ENCODE measurements around the gene SMPD4. TPM values are rescaled to one million over a fixed set of nuclear protein-coding genes. Genes with fewer than 3 reads are reported as not detected.
"Not testable (repeated sequence)": the region's sequence is repeated elsewhere in the genome, so short reads cannot be mapped to it uniquely, and the experiment has no call there.

Gene SMPD4
- total and polyA plus RNA-seq, 7 donors: 15.7 to 29.8 (median 24.8) TPM

GRCh38 chr2:130185896-130186295, 4.5 kb upstream of the SMPD4 start:
- no peaks in the 10 kb centered on the region for H3K4me1 ChIP-seq
- no peak overlapping the region for H3K27ac ChIP-seq
- H3K36me3 ChIP-seq (ENCODE audit: insufficient read depth in 1 of 2, low read depth in 1 of 2): peaks cover 0 to 15% of the 10 kb centered on the region in 2 donors
- WGBS, 3 donors: 73 to 77% (median 75%) methylated on average over 3 to 4 of the region's 4 CpGs
- H3K9me3 ChIP-seq: no peaks in the 10 kb centered on the region
- no peak for ATAC-seq
- no peaks in the 10 kb centered on the region for H3K27me3 ChIP-seq (ENCODE audit: insufficient read depth in 3 of 3, low read length in 2 of 3)
- no peak for DNase-seq
- intact Hi-C loops (cut with DNase I): no loop called here
- no peak for TF ChIP-seq CTCF (IDR thresholded peaks at IDR 0.05)
- H3K4me3 ChIP-seq: no peak overlapping the region

DNA sequence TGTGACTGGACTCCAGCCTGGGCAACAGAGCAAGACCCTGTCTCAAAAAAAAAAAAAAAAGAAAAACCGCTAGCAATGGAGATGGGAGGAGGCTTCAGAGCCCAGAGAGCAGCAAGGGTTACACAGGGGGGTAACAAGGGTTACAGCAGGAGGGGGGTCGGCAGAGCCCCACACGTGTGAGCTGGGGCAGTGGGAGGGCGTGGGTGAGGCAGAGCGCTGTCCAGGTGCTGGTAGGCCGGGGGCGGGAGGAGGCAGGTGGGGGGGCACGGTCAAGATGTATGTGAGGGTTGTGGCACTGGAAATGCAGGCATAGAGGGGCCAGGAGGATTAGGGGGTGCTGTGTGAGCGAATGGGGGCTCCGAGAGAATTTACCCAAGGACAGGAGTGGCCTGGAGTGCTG, 4.0 kb upstream of the SMPD4 start:
- DNase-seq: no peak
- intact Hi-C loops (cut with DNase I): no loop called here
- Histone ChIP-seq H3K36me3 (ENCODE audit: insufficient read depth in 1 of 2, low read depth in 1 of 2) (peaks cover 0 to 12% of the 10 kb centered on the region in 2 donors), H3K4me3 (no peak overlapping the region), H3K4me1 (peaks cover 3% of the 10 kb centered on the region), H3K27me3 (ENCODE audit: insufficient read depth in 3 of 3, low read length in 2 of 3) (no peaks in the 10 kb centered on the region), H3K9me3 (no peaks in the 10 kb centered on the region), H3K27ac (no peak overlapping the region)
- WGBS, 3 donors: 86 to 89% (median 88%) methylated on average over 5 to 10 of the region's 10 CpGs
- no peak for TF ChIP-seq CTCF (IDR thresholded peaks at IDR 0.05)
- ATAC-seq: no peak

DNA sequence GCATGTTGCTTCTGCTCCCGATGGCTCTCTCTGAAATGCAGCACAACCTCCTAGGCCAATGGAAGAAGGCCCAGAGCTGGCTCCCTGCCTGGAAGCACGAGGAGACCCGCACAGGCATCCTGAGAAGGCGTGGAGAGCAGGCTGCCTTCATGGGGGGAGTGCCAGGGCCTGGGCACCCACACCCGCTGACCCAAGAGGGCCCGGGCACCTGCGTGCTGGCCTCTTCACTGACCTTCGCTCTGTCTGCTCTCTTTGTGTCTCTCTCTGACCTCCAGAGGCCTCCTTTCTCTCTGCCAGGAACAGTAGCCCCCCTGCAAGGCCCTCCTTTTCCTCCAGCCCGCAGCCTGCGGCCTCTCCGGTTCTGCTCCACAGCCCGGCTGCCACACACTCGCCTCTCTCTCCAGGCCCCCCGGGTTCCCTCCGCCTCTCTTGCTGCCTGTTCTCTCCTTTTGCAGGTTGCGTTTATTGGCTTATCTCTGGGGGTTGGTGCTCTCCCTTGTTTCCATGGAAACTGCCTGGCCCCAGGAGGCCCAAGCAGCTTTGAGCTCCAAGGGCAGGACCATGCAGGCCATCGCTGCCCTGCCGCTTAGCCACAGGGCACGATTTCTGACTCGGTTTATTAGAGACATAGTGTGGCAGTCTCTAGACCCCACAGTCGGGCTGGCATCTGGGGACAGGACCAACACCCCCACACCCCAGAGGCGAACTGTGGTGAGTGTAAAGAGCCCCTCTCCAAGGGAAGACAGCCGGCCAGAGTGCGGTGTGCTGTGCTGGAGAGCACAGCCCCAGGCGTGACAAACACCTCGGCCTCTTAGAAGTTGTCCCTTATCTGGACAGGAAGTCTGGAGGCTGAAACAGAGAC, 2.3 kb upstream of the SMPD4 start:
- no peak overlapping the region for H3K27ac ChIP-seq
- ATAC-seq: no peak
- H3K4me1 ChIP-seq: peaks cover 7% of the 10 kb centered on the region
- peaks cover 0 to 12% of the 10 kb centered on the region in 2 donors for H3K36me3 ChIP-seq (ENCODE audit: insufficient read depth in 1 of 2, low read depth in 1 of 2)
- no peaks in the 10 kb centered on the region for H3K27me3 ChIP-seq (ENCODE audit: insufficient read depth in 3 of 3, low read length in 2 of 3)
- no peak for TF ChIP-seq CTCF (IDR thresholded peaks at IDR 0.05)
- 68 to 74% (median 71%) methylated on average over 24 to 26 of the region's 26 CpGs for WGBS, 3 donors
- H3K9me3 ChIP-seq: no peaks in the 10 kb centered on the region
- peak overlapping the region; percentile 90 for H3K4me3 ChIP-seq
- peak in 1 of 2 donors; percentile 32 for DNase-seq
- intact Hi-C loops (cut with DNase I): loop anchor here (5.0 kb wide), 1 partner anchor 159 kb away; the partner anchor contains the start of gene IMP4 (in 2 of the 2)

DNA sequence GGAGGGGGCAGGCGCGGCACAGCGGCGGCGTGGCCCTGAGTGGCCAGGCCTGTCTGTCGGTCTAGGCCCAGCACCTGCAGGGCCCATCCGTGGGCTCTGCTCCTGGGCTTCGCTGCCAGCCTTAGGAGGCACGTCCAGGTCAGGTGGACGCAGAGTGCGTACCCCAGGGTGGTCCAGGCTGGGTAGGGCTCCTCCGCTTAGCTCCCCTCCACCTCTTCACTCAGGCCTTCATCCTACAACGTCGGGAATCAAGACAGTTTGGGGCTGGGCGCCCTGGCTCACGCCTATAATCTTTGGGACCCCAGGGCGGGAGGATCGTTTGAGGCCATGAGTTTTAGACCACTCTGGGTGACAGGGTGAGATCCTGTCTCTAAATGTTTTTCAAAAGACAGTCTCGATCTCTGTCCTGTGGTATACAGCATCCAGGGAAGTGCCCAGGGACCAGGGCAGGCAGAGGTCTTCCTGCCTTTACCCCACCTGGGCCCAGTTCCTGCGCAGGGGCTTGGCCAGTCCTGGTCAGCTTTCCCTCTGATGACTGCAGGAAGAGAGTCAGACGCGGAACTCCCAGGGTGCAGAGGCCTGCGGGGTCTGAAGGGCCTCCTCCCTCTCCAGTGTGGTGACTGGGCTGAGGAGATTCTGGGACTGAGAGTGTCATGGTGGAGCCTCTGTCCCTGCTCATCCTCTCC, 1.6 kb upstream of the SMPD4 start:
- not testable (repeated sequence) for DNase-seq; H3K4me1 ChIP-seq; H3K9me3 ChIP-seq; H3K27me3 ChIP-seq (ENCODE audit: insufficient read depth in 3 of 3, low read length in 2 of 3); H3K27ac ChIP-seq; ATAC-seq
- 32 to 42% (median 41%) methylated on average over 17 to 23 of the region's 23 CpGs for WGBS, 3 donors
- Histone ChIP-seq H3K4me3 (peak overlapping the region; percentile 90), H3K36me3 (ENCODE audit: insufficient read depth in 1 of 2, low read depth in 1 of 2) (peaks cover 0 to 12% of the 10 kb centered on the region in 2 donors)
- intact Hi-C loops (cut with DNase I): loop anchor here (5.0 kb wide), 1 partner anchor 159 kb away; the partner anchor contains the start of gene IMP4 (in 2 of the 2)
